AG10803 (cell line): Measurements from ENCODE around the gene LENG1.

Source experiments
- DNase-seq: peaks from one replicate; pipeline ENCODE4 v3.0.0; 2010; ENCODE audit warnings: low read depth
- H3K4me3 ChIP-seq: 2 replicates; pipeline ENCODE4 v1.5.1; 2011; ENCODE audit warnings: mild to moderate bottlenecking, low read length, control low read depth
- CTCF ChIP-seq: conservative IDR thresholded peaks from 2 replicates; pipeline ENCODE4 v1.5.1; 2011; ENCODE audit warnings: mild to moderate bottlenecking, low read length, control low read depth, inconsistent platforms

LENG1 gene

DNA sequence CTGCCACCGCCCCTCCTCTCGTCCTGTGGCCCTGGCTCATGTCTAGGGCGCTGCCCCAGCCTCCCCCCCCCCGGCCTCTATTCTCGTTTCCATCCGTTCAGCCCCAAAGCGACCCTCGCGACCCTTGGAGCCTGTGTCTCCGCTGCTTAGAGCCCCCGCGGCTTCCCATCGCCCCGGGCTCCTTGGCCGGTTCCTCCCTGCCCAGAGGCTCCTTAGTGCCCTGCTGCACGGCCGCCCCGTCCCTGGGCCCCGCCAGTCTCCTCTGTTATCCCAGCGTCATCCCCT is 31.1 kb downstream of the LENG1 start:
- no peak for DNase-seq
- no peak for TF ChIP-seq CTCF
- H3K4me3 ChIP-seq, result no peak overlapping the region

- H3K4me3 ChIP-seq, result no peak overlapping the region
- DNase-seq, result no peak
- TF ChIP-seq CTCF, result no peak
Observed at GRCh38 chr19:54127688-54128440, 31.7 kb downstream of the LENG1 start.

- TF ChIP-seq CTCF, result no peak
- DNase-seq, result no peak
Observed at GRCh38 chr19:54125713-54126112, 33.8 kb downstream of the LENG1 start.

DNA sequence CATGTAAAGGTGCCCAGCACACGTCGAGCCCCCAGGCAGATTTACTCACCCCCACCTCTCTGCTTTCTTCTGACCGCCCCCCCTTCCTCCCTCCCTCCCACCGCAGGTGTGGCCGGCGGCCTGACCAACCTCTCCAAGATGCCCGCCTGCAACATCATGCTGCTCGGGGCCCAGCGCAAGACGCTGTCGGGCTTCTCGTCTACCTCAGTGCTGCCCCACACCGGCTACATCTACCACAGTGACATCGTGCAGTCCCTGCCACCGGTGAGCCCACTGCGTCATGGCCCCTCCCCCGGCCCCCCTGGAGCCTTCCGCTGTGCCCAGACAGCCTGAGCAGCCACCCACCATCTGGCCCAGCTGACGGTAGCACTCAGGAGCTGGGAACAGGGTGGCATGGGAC is 35.1 kb downstream of the LENG1 start:
- no peak for TF ChIP-seq CTCF
- H3K4me3 ChIP-seq, result no peak overlapping the region
- DNase-seq, result no peak

More at GRCh38 chr19:54125713-54126112, 33.8 kb downstream of the LENG1 start:
- no peak overlapping the region for H3K4me3 ChIP-seq

GRCh38 chr19:54123682-54124081 is 35.8 kb downstream of the LENG1 start:
- DNase-seq, result no peak
- TF ChIP-seq CTCF, result no peak
- H3K4me3 ChIP-seq, result no peak overlapping the region

DNA sequence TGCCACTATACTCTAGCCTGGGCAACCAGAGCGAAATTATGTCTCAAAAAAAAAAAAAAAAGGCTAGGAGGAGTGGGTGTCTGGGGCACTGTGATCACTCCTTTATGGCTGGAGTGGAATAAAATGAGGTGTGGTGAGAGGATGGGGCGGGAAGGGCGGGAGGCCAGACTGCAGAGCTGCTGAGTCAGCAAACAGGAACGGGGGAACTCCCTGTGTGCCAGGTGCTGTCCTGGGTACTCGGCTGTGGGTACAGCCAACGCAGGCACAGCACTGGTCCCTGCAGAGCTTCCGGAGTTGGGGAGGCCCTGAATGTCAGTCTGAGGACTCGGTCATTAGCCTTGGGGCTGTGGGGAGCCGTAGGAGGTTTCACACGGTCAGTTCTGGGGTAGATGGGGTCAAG is 38.3 kb downstream of the LENG1 start:
- no peak for TF ChIP-seq CTCF
- no peak overlapping the region for H3K4me3 ChIP-seq
- DNase-seq, result no peak

GRCh38 chr19:54115109-54116063 is 44.1 kb downstream of the LENG1 start, which contains the start of the genes PRPF31 and TFPT:
TSS of gene PRPF31 (plus strand) at chr19:54115754. CDS start at chr19:54118279, 2,525 bp downstream.
TSS of gene TFPT (minus strand) at chr19:54115657. CDS start at chr19:54115269, 388 bp downstream.
- TF ChIP-seq CTCF, result no peak
- H3K4me3 ChIP-seq, result peak within 1 kb of the TSS; percentile 95
- DNase-seq, result peak; percentile 97
